T-helper 1 cell treated with Interleukin-12 subunit alpha and Interleukin-12 subunit beta and Interleukin-4 antibody, amounts not matched to agents 30 μg/mL and 1 μg/mL, for 36 hours (primary cell): ENCODE measurements around the gene EIF4E.
"Not testable (repeated sequence)": the region's sequence is repeated elsewhere in the genome, so short reads cannot be mapped to it uniquely, and the experiment has no call there.

Experiments used
- H3K27ac Mint-ChIP-seq: one replicate; pipeline ENCODE4 v1.8.0; 2021; ENCODE audit warnings: mild to moderate bottlenecking, mixed read lengths
- H3K27me3 Mint-ChIP-seq: one replicate; pipeline ENCODE4 v1.8.0; 2021; ENCODE audit warnings: low read depth, mixed read lengths
- H3K36me3 Mint-ChIP-seq: one replicate; pipeline ENCODE4 v1.8.0; 2021; ENCODE audit warnings: low read depth, mixed read lengths
- H3K4me1 Mint-ChIP-seq: one replicate; pipeline ENCODE4 v1.8.0; 2021; ENCODE audit warnings: low read depth, mixed read lengths
- H3K4me3 Mint-ChIP-seq: one replicate; pipeline ENCODE4 v1.8.0; 2021; ENCODE audit warnings: mild to moderate bottlenecking, moderate library complexity, mixed read lengths
- H3K9me3 Mint-ChIP-seq: one replicate; pipeline ENCODE4 v1.8.0; 2021; ENCODE audit warnings: mixed read lengths

The EIF4E gene

DNA sequence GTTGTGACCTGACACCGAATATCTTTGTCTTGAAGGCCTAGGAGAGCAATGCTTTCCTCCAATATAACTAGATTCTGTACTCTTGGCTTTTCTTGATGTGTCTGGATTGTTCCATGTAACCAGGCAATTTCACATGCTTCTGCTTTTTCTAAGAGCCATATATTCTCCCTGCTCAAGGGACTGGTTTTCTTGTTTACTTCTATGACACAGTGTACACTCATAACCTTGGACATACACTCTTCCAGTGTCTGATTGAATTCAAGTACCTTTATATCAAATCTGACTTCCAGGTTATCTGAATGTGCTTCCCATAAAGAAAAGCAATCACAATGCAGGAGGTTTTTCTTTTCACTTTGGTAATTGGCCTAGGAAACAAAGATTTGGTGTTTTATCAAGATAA is 17.4 kb upstream of the EIF4E start:
- H3K36me3 Mint-ChIP-seq: no peaks in the 10 kb centered on the region
- H3K4me1 Mint-ChIP-seq: no peaks in the 10 kb centered on the region
- H3K9me3 Mint-ChIP-seq: no peaks in the 10 kb centered on the region
- no peak overlapping the region for H3K4me3 Mint-ChIP-seq
- H3K27ac Mint-ChIP-seq: no peak overlapping the region
- no peaks in the 10 kb centered on the region for H3K27me3 Mint-ChIP-seq

DNA sequence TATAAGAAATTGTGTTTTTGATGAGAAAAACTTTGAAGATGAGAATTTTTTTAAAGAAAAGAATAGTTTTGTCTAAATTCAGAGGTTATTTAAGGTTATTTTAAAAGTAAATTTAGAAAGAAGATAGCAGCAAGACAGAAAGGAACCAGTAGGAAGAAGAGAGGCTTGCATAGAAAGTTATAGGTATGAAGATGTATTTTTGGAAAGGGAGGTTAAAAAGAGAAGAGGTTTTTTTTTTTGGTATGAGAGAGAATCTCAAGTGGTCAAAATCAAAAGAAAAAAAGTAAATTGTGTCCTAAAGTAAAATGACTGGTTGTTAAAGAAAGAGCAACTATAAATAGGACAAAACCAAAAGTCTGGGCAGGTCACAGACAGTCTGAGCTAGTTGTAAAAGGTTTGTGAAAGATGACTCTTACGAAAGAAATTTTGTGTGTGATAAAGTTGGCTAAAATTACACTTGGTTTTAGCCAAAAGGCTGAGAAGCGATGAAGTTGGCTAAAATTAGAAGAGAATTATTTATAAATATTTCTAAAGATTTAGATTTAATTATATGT is 16.4 kb upstream of the EIF4E start:
- Mint-ChIP-seq H3K27ac (no peak overlapping the region), H3K4me3 (no peak overlapping the region), H3K4me1 (no peaks in the 10 kb centered on the region), H3K27me3 (no peaks in the 10 kb centered on the region), H3K9me3 (no peaks in the 10 kb centered on the region), H3K36me3 (no peaks in the 10 kb centered on the region)

DNA sequence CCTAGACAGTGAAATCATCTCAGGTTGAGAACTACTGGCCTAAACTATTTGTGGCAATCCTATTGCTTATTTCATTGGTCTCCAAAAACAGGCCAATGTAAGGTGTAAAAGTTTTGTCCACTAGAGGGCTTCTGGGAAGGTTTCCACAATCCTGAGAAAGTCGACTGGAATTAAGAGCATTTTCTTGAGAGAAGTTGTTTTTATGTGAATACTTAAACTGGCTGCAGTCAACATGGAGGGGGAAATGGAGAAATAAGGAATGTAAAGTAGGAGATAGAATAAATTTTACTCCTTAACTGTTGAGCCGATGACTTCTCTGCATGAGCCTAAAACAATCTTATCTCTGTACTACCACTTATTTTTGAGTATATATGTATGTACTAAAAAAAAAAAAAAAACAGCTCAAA is 11.0 kb upstream of the EIF4E start:
- no peaks in the 10 kb centered on the region for H3K36me3 Mint-ChIP-seq
- no peaks in the 10 kb centered on the region for H3K27me3 Mint-ChIP-seq
- no peak overlapping the region for H3K27ac Mint-ChIP-seq
- no peak overlapping the region for H3K4me3 Mint-ChIP-seq
- H3K4me1 Mint-ChIP-seq: peaks cover 7% of the 10 kb centered on the region
- no peaks in the 10 kb centered on the region for H3K9me3 Mint-ChIP-seq

DNA sequence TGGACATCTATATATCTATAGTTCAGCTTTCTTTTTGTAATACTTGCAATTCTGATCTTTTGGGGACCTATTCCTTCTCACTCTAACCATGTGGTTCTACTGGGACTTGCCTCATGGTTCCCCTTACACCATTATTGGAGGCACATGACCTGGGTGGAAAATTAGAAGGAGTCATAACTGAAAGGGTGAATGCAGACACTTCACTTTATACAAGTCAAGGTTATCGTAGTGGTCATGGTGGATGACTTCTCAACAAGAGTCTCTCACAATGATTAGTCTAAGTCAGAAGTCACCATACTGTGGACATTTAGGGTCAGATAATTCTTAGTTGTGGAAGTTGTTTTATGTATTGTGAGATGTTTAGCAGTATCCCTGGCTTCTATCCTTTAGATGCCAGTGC is 10.5 kb upstream of the EIF4E start:
- Mint-ChIP-seq H3K4me3 (no peak overlapping the region), H3K9me3 (no peaks in the 10 kb centered on the region), H3K27ac (no peak overlapping the region), H3K27me3 (no peaks in the 10 kb centered on the region), H3K36me3 (no peaks in the 10 kb centered on the region), H3K4me1 (peaks cover 7% of the 10 kb centered on the region)

DNA sequence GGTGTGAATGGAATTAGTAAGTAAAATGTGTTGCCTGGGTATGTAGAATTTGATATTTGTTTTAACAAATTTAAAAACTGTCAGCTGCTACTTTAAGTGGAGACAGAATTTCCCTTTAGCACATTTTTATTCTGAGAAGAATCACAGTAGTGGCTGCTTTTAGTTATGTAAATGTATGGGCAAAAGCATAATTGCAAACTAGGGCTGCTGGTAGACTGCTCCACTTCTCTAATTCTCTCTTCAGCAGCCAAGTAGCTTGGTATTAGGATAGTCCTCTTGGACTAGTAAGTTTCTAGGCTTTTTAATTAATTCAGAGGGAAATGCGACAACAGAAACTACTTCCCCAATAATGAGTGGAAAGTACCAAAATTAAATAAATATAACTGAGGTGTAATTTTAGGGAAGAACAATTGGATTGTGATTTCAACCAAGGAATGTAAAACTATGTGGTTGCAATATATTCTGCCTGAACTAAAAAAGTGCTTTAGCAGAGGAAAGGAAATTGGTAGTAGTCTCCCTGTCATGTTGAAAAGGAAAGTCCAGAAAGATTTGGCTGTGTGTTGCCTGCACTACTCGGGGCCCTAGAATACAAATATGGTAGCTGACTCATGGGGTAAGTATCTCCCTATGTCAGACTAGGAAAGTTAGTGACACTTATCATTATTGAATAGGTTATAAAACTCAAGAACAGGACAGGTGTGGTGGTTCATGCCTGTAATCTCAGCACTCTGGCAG is 9.2 kb upstream of the EIF4E start:
- Mint-ChIP-seq H3K27ac (no peak overlapping the region), H3K4me1 (peaks cover 7% of the 10 kb centered on the region), H3K36me3 (no peaks in the 10 kb centered on the region), H3K27me3 (no peaks in the 10 kb centered on the region), H3K9me3 (no peaks in the 10 kb centered on the region), H3K4me3 (no peak overlapping the region)

DNA sequence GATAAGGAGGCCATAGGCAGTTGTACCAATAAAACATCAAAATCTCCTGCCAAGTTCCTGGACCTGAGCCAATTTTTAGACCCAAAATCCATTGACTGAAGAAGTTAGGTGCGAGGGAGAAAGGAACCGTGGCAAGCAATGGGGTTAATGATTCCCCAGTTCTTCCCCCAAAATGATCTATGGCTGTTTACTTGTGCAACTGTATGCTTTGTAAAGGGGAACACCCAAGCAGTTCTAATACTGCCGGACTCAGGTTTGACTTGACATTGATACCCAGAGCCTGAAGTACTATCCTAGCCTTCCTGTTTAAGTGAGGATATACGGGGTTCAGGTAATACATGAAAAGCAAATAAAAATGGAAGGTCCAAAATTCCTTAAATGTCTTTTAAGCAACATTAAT is 6.7 kb upstream of the EIF4E start:
- no peak overlapping the region for H3K4me3 Mint-ChIP-seq
- H3K36me3 Mint-ChIP-seq: no peaks in the 10 kb centered on the region
- no peaks in the 10 kb centered on the region for H3K27me3 Mint-ChIP-seq
- peaks cover 13% of the 10 kb centered on the region for H3K4me1 Mint-ChIP-seq
- H3K27ac Mint-ChIP-seq: no peak overlapping the region
- no peaks in the 10 kb centered on the region for H3K9me3 Mint-ChIP-seq

DNA sequence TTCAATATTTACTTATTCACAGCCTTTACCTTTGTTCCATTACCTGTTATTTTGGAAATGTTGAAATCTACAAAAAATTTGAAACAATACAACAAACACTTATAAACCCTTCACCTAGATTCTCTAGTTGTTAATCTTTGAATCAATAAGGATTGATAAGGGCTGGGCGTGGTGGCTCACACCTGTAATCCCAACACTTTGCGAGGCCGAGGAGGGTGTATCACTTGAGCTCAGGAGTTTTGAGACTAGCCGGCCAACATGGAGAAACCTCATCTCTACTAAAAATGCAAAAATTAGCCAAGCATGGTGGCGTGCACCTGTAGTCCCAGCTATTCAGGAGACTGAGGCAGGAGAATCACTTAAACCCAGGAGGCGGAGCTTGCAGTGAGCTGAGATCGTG is 5.9 kb upstream of the EIF4E start:
- not testable (repeated sequence) for H3K4me3 Mint-ChIP-seq, H3K36me3 Mint-ChIP-seq, H3K27me3 Mint-ChIP-seq, H3K9me3 Mint-ChIP-seq, H3K27ac Mint-ChIP-seq
- peaks cover 19% of the 10 kb centered on the region for H3K4me1 Mint-ChIP-seq

DNA sequence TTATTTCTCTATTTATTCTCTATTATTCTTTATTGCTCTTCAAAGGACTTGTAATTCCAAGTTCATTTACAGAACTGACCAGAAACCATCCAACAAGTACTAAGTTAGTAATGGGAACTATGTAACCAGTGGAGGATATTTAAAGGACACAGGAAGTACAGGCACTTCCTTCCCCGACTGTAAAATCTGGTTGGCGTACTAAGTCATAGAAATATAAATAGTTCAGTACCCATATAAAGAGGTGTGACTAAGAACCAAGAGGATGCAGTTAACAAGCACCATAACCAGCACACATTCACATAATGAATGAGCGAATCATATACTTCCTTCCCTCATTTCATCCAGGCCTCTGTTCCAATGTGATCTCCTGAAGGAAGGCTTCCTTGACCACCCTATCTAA is 3.6 kb upstream of the EIF4E start:
- no peak overlapping the region for H3K27ac Mint-ChIP-seq
- peaks cover 25% of the 10 kb centered on the region for H3K4me1 Mint-ChIP-seq
- H3K36me3 Mint-ChIP-seq: peaks cover 3% of the 10 kb centered on the region
- no peak overlapping the region for H3K4me3 Mint-ChIP-seq
- no peaks in the 10 kb centered on the region for H3K9me3 Mint-ChIP-seq
- no peaks in the 10 kb centered on the region for H3K27me3 Mint-ChIP-seq

DNA sequence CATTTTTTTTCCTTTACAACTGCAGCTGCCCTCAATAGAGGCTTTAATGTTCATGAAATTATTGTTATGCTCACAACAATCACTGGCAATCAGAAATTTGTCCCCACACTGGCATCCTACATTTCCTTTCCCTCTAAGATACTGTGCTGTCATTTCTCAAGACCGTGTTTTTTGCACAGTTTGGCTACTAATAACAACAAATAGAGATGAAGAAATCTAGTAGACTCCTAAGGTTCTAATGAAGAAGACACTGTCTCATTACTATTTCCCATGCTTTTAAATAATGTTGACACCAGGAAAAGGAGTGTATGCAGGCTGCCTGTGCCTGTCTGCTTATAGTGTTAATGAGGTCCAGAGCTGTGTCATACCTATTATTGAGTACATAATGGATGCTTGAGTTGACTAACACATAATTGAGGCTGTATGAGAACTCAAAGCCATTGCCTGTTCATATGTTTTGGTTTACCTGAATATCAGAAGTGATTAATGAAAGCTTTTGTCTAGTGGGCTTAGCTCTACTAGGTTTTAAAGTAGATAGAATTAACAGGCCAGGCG is 1.5 kb upstream of the EIF4E start:
- no peaks in the 10 kb centered on the region for H3K27me3 Mint-ChIP-seq
- peak overlapping the region; percentile 99 for H3K4me3 Mint-ChIP-seq
- H3K4me1 Mint-ChIP-seq: peaks cover 26% of the 10 kb centered on the region
- H3K36me3 Mint-ChIP-seq: peaks cover 11% of the 10 kb centered on the region
- no peaks in the 10 kb centered on the region for H3K9me3 Mint-ChIP-seq
- H3K27ac Mint-ChIP-seq: peak overlapping the region; percentile 99

DNA sequence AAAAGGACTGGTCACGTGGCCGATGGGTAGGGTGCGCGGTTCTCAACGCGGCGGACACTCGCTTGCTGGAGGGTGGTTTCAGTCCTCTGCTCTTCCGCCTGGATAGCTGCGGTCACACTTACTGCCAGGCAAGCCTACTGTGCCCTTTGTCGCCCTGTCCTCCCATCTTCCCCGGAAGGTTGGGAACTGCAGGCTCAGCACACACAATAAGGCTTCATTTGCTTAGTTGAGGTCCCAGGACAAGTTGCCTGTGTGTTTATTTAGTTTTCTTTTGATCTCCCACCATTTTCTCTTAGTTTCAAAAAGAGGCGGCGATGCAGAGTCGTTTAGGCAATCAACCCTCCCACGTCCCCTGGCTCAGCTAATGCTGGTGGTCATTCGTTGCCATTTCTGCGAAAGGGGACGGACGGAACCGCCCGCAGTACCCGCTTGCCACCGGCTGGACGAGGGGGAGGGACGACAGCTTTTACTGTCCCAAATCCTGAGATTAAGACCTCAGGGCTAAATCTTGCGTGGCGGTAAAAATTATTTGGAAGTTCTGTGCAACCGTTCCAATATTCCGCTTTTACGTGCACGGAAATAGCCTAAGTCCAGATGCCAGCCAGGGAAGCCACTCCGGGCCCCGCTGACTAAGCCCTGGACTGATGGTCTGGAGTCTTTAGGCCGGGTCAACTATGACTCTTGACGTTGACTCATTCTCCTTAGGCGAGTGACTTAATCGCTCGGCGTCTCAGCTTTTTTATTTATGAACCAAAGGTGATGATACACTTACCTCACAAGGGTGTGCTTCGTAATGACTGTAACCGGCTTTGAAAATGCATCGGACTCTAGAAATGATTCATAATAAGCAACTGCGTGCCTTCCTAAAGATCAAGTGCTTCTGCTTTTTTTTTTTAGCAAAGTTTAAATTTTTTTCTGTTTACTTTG is 671 bp upstream of the EIF4E start:
- peak overlapping the region; percentile 99 for H3K4me3 Mint-ChIP-seq
- no peaks in the 10 kb centered on the region for H3K9me3 Mint-ChIP-seq
- H3K27me3 Mint-ChIP-seq: no peaks in the 10 kb centered on the region
- peaks cover 11% of the 10 kb centered on the region for H3K36me3 Mint-ChIP-seq
- peak overlapping the region; percentile 99 for H3K27ac Mint-ChIP-seq
- peaks cover 28% of the 10 kb centered on the region for H3K4me1 Mint-ChIP-seq

DNA sequence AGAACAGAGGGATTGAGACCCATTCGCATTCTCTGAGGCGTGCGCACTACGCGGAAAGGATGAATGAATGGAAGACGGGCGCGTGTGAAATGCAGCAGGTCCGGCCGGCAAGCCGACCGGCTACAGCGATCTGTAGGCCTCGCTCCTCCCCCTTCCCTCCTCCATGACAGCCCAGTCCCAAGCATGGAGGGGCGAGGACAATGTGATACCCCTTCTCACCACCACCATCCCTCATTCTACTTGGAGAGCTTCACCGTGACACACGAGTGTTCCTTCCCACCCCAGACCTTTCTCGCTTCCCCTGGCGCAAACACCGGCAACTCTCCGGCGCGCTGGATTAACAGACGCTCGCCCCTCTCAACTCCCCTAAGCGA is 815 bp downstream of the EIF4E start:
- no peaks in the 10 kb centered on the region for H3K9me3 Mint-ChIP-seq
- peak overlapping the region; percentile 99 for H3K4me3 Mint-ChIP-seq
- H3K4me1 Mint-ChIP-seq: peaks cover 33% of the 10 kb centered on the region
- peak overlapping the region; percentile 99 for H3K27ac Mint-ChIP-seq
- H3K27me3 Mint-ChIP-seq: no peaks in the 10 kb centered on the region
- H3K36me3 Mint-ChIP-seq: peaks cover 11% of the 10 kb centered on the region

DNA sequence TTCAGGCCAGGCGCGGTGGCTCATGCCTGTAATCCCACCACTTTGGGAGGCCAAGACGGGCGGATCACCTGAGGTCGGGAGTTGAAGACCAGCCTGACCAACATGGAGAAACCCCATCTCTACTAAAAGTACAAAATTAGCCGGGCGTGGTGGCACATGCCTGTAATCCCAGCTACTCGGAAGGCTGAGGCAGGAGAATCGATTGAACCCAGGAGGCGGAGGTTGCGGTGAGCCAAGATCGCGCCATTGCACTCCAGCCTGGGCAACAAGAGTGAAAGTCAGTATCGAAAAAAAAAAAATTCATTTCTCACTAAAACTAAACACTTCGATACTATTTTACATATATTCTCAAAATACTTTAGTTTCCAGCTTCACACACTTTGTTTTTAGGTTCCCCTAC is 2.7 kb downstream of the EIF4E start:
- H3K4me3 Mint-ChIP-seq, H3K27ac Mint-ChIP-seq, H3K27me3 Mint-ChIP-seq, H3K9me3 Mint-ChIP-seq: not testable (repeated sequence)
- peaks cover 13% of the 10 kb centered on the region for H3K36me3 Mint-ChIP-seq
- H3K4me1 Mint-ChIP-seq: peaks cover 28% of the 10 kb centered on the region

DNA sequence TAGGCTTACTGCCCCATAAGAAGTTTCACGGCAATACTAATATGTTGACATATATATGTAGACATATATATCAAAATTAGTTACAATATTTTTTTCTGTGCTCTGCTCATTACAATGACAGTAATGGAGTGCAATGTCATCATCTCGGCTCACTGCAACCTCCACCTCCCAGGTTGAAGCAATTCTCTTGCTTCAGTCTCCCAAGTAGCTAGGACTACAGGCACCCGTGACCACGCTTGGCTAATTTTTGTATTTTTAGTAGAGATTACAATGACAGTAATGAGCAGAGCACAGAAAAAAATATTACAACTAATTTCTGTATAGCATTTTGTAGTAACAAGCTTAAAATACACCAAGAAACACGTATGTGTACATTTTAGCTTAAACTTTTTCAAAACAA is 7.6 kb downstream of the EIF4E start:
- Mint-ChIP-seq H3K27ac (no peak overlapping the region), H3K27me3 (no peaks in the 10 kb centered on the region), H3K4me1 (peaks cover 21% of the 10 kb centered on the region), H3K9me3 (no peaks in the 10 kb centered on the region), H3K36me3 (peaks cover 17% of the 10 kb centered on the region), H3K4me3 (no peak overlapping the region)

DNA sequence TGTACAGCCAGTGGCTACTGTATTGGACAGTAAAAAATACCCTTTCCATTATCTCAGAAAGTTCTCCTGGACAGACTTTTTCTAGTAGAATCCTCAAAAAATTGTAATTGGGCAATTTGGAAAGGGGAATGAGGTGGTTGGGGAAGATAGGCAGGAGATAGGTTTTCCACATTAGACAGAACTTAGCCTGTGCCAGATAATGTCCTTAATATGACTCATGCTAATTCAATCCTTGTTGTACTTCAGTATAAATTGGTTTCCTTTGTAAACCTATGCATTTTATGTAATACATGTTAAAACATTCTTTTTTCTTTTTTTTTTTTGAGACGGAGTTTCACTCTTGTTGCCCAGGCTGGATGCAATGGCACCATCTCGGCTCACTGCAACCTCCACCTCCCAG is 8.9 kb downstream of the EIF4E start:
- H3K4me3 Mint-ChIP-seq: no peak overlapping the region
- H3K27me3 Mint-ChIP-seq: no peaks in the 10 kb centered on the region
- H3K9me3 Mint-ChIP-seq: no peaks in the 10 kb centered on the region
- peaks cover 15% of the 10 kb centered on the region for H3K36me3 Mint-ChIP-seq
- H3K27ac Mint-ChIP-seq: no peak overlapping the region
- peaks cover 20% of the 10 kb centered on the region for H3K4me1 Mint-ChIP-seq

DNA sequence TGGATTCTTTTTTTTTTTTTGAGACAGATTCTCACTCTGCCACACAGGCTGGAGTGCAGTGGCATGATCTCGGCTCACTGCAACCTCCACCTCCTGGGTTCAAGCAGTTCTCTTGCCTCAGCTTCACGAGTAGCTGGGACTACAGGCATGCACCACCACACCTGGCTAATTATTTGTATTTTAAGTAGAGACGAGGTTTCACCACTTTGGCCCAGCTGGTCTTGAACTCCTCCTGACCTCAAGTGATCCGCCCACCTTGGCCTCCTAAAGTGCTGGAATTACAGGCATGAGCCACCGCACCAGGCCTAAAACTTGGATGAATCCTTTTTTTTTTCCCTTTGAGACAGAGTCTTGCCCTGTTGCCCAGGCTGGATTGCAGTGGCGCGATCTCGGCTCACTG is 18.2 kb downstream of the EIF4E start:
- H3K36me3 Mint-ChIP-seq, H3K4me3 Mint-ChIP-seq, H3K27ac Mint-ChIP-seq, H3K27me3 Mint-ChIP-seq, H3K9me3 Mint-ChIP-seq: not testable (repeated sequence)
- H3K4me1 Mint-ChIP-seq: peaks cover 16% of the 10 kb centered on the region
